Activated CD4-positive, alpha-beta T cell treated with anti-CD3 and anti-CD28 coated beads for 1 hour (primary cell): ENCODE data around the gene VSTM5.
"Not testable (repeated sequence)": the region's sequence is repeated elsewhere in the genome, so short reads cannot be mapped to it uniquely, and the experiment has no call there.

Experiments used
- DNase-seq: peaks from one replicate; pipeline ENCODE4 v3.0.0-alpha.2; 2020

Gene VSTM5, protein sequence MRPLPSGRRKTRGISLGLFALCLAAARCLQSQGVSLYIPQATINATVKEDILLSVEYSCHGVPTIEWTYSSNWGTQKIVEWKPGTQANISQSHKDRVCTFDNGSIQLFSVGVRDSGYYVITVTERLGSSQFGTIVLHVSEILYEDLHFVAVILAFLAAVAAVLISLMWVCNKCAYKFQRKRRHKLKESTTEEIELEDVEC

DNA sequence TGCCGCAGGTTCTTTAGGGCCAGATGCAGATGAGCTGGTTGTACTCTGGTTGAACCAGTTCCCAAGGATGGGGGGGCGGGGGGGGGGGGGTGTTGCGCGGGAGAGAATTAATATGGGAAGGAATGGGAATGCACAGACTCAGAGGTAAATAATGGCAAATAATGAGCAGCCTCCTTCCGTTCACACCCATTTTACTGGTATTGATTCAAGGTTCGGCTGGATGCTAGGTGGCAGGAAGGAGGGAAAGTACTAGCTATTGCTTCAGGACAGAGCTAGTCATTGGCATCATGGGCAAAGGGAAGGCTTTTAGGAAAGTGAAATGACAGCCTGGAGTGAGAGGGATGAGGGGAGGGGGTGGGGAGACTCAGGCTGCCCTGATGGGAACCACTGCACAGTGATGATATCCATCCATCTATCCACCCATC is at the start of gene VSTM5:
TSS of gene VSTM5 (minus strand) at position 25 of the 425 bp plus-strand sequence. CDS start 116 bp downstream, outside the sequence.
- no peak for DNase-seq

DNA sequence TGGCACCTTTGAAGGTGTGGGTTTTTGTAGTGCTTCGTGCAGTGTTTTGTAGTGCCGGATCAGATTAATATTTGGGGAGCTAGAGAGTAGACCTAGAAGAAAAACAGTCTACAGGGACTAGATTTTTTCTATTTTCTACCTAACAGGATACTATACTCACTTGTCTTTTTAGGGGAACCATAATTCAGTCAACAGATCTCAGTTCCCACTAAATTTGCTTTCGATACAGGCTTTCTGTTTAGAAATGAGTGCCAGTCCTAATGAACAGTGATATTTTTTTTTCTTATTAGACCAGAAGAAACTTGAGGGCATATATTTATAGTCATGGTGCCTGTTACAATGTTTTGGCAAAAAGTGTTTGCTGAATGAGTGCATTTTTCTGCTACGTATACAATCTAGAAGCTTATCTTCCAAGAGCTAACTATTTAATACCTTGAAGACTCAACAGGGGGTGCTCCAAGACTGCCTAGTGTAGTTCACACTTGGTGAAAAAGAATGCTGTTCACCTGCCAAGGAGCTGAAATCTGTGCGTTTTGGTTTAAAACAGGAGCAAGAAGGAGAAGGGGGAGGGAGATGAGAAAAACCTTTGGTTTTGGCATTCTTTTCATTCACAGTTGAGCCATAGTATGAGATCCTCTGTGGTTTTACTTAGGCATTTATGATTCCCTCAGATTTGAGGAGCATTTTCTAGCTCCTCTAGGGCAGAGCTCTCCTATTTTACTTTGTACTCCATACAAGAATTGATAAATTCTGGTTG is 44.9 kb upstream of the VSTM5 start:
- DNase-seq, result no peak

DNA sequence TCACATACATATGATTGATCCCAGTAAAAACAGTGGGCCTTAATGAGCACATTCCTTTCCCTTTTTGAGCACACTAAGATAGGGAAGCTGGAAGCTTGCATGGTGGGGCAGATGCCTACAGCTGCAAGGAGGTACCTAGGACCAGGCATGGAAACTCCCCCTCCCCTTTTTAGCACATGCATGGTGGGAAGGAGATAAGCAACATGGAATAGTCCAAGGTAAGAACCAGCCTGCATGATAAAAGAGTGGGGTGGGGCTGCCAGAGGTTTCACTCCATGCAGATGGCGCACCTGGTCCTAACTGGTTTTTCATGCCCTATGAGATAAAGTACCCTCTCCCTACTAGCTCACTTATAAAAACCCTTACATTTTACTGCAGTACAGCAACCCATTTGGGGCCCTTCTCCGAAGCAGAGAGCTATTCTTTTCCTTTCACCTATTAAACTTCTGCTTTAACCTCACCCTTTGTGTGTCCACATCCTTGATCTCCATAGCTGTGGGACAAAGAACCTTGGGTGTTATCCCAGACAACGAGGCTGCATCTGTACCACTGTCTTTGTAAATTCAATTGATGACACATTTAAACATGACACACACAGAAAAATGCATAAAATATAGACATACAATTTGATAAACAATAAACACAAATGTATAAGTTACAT is 40.1 kb upstream of the VSTM5 start:
- DNase-seq, result no peak

DNA sequence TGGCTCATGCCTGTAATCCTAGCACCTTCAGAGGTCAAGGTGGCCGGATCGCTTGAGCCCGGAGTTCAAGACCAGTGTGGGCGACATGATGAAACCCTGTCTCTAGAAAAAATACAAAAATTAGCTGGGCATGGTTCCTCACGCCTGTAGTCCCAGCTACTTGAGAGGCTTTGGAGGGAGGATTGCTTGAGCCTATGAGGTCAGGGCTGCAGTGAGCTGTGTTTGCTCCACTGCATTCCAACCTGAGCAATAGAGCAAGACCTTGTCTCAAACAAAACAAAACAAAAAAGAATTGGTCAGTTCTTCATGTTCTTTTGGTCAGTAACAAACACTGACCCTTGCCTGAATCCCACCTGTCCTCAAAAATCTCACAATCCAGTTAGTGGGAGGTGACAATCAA is 36.7 kb upstream of the VSTM5 start:
- no peak for DNase-seq

DNA sequence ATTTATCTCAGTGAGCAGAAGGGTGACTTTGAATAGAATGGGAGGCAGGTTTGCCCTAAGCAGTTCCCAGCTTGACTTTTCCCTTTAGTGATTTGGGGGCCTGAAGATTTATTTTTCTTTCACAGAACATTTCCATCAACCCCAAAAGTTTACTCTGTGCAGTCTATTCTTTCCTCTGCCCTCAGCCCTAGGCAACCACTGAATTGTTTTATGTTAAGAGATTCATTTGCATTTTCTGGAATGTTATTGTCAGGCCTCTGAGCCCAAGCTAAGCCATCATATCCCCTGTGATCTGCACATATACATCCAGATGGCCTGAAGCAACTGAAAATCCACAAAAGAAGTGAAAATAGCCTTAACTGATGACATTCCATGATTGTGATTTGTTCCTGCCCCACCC is 28.7 kb upstream of the VSTM5 start:
- DNase-seq, result not testable (repeated sequence)

DNA sequence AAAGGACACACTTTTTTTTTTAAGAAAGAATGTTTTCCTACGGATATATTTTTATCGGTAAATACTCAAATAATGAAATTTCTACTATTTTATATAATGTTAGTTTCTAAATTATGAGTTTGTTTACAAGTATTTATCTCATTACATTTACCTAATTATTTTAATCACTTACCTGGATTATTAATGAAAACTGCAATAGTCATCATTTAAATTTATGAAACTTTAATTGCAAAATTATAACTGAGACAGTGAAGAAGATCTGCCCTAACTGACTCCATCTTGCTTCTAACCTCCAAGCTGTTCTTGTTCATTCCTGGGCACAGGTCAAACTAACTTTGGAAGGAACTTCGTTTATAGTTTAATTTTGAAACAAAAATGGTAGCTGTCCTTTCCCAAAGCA is 25.2 kb upstream of the VSTM5 start:
- no peak for DNase-seq

DNA sequence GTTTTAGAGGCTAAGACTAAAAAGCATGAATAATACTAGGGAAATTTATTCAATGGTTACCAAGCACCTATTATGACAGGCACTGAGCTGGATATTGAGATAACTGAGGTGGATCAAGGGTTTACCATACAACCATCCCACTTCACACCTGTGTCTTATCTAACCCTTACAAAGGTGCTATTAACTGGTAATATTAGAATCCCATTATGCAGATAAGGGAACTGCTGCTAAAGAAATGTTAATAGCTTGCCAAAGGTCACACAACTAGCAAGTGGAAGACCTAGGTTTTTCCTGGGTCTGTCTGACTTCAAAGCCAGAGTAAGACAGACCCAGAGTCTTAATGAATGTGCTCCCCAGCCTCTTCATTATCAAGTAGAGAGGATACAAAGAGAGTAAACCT is 21.1 kb upstream of the VSTM5 start:
- no peak for DNase-seq

DNA sequence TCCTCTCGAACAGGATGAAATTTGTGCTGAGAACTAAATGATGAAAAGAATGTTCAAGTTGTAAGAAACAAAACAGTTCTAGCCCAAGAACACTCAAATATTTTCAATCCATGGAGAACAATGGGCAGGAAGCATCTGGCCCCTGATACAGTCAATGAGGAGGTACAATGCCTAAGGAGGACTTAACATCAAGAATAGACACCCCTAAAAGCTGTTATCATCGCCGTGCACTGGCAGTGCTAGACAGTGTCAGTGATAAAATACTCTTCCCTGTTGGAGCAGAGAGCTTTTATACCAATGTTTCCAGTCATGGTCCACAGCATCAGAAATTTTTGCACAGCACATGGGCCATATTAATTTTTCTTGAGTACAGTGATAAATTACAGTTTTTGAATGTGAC is 20.2 kb upstream of the VSTM5 start:
- no peak for DNase-seq

DNA sequence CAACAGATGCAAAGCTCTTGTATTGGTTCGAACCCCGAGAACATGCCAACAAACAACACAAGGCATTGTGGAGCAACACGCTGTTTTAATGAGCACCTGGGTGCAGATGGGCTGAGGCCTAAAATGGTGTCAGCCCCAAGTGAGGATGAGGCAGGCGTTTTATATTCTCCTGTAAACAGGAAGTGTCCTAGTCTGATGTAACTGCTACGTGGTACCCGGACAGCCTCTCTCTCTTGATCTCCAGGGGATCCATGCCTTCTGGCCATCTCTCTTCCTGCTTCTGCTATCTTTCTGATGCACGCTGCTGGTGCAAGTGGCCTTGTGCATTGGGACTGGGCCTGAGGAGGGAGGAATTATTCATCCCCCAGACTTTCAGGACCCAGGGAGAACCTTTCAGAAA is 19.4 kb upstream of the VSTM5 start:
- DNase-seq, result no peak

DNA sequence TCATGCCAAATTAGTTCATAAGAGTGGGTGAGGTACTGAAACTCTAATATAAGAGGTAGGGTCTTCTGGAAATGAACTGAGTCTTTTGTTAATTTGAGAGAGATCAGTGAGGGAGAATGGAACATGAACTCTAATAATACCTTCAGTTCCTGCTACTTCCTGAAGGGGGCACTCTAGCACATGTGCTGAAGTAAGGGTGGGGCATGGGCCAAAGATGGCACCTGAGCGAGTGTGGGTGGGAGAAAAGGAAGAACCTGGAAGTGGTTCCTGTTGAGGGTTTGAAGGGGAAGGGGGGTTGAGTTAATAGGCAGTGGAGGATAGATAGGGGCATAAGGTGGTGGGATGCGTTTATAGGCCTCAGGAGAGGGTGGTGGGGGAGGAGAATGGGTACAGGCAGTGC is 18.0 kb upstream of the VSTM5 start:
- DNase-seq, result not testable (repeated sequence)

DNA sequence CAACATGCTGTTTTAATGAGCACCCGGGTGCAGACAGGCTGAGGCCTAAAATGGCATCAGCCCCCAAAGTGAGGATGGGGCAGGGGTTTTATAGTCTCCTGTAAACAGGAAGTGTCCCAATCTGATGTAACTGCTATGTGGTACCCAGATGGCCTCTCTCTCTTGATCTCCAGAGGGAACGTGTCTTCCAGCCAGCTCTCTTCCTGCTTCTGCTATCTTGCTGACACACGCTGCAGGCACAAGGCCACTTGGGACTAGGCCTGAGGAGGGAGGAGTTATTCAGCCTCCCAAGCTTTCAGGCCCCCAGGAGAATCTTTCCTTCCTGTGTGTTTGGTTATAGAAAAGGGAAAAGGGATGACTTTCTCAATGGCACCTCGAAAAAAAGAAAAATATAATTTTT is 11.4 kb upstream of the VSTM5 start:
- no peak for DNase-seq

DNA sequence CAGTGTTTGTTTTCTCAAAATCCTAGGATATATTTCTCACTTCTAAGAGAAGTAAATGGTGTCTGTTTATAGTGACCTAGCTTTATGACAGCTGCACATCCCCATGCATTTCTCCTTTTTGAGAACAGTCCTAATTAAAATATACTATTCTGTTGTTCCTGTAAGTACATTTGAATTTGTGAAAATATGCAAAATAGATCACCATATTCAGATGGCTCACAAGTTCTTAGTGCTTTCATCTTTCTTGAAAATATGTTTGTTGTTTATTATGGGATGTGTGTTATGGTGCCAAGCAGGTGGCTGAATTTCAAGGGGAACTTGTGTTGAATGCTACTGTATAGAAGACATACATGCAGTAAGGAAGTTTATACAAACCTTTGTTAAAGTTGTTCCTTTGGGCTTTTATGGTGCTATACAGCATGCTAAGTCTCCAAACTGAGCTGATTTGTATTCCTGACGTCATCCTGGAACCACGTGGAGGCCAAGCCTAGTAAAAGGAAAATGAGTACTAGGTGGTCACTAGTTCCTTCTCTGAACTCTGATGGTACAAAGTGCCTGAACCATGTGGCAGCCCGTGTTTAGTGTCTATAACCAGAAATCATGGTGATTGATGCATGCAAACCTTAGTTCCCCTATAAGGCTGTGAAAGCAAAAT is 7.8 kb upstream of the VSTM5 start:
- no peak for DNase-seq

DNA sequence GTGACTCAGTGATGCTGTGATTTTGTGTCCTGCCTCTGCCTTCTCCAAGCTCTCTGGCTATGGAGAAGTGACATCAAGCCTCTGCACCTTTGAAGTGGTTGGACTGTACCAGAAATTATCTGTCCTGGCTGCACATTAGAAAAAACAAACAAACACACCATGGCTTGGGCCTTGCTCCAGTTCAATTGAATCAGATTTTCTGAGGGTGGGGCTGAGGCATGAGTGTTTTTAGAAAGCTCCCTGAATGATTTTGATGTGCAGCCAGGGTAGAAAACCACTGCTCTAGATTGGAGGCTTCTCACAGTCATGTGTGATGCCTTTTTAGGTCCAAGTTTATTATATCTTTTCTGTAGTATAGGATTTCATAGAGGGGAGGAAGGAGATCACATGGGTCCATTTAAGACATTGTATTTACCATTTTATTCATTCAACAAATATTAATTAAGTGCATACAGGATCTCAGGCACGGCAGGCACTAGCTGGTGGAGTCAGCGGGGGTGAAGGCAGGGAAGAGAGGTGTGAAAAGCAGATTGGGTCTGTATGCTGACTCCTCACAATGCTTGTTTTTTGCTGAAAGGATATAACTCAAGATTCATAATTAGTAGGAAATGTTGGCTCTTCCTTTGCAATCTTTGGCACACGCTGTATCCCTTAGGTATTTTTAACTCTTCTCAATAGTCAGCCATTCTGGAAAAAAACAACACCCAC is 7.1 kb upstream of the VSTM5 start:
- DNase-seq, result no peak

DNA sequence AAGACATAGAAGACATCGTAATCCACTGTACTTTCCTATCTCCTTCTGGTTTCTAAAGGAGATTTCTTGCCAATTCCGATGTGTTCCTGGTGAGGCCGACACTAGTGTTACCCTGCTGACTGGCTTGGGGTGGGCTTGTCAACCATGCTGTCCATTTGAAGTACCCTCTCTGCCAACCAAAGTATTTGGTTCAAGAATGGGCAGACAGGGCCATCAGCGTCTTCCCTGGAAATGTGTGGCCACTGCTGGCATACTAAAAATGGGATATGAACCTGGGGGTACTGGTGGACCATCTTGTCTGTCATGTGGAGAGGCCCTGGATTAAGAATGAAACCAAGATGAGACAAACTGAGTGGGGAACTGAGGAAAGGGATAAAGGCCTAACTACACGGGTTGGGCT is 1.8 kb upstream of the VSTM5 start:
- DNase-seq, result no peak

DNA sequence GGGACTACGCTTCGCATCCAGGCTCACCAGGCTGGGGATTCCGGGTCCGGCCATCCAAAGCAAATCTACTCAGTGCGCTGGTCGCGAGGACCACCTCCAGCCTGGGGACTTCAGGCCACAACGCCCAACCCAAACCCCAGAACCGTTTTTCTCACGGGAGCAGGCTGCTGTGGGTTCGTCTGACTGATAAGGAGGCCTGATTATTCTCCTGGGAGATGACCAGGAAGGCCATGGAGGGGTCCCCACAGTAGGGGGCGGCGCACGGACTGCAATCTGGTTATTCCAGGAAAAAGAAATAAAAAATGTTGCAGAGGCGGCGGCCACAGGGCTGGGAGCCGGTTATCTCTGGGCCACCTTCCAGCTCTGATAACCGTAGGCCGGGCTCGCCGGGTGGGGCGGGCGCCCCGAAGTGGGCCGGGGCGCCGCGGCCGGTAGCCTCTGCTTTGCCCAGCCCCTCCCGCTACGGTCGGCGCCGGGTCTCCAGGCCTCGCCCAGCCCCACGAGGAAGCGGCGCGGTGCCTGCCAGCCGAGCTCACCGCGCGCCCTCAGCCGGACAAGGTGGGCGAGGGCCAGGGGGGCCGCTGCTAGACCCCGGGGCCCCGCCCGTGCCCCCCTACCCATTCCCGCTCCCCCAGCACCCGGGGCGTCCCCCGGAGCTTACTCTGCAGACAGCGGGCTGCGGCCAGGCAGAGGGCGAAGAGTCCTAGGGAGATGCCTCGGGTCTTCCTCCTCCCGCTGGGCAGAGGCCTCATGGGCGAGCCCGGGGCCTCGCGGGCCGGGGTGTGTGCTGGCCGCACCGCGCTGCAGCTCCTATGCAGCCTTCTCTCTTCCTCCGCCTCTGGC is 446 bp downstream of the VSTM5 start:
- no peak for DNase-seq

DNA sequence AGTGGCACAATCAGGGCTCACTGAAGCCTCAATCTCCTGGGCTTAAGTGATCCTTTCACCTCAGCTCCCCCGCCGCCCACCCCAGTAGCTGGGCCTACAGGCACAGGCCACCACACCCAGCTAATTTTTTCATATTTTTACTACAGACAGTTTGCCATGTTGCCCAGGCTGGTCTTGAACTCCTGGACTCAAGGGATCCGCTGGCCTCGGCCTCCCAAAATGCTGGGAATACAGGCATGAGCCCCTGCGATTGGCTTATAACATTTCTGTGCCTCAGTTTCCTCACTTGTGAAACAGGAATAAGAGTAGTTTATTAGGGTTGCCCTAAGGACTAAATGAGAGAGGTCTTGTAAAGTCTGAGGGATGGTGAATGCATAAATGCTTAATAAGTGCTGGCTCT is 1.2 kb downstream of the VSTM5 start:
- no peak for DNase-seq

DNA sequence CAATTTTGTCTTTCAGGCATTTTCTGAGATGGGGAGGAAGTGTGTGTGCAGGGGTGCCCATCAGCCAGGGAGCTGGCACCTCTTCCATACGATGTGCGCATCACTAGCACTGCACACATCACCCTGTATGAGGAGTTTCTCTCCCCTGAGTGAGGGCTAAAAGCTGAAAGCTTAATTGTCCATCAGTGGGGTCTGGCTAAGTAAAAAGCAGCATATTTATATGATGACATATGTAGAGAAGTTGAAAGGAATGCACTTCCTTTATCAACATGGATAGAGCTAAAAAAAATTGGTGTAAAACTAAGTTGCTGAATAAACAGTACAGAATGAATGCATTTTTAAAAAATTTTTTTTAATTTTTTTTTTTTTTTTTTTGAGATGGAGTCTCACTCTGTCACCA is 4.0 kb downstream of the VSTM5 start:
- no peak for DNase-seq

DNA sequence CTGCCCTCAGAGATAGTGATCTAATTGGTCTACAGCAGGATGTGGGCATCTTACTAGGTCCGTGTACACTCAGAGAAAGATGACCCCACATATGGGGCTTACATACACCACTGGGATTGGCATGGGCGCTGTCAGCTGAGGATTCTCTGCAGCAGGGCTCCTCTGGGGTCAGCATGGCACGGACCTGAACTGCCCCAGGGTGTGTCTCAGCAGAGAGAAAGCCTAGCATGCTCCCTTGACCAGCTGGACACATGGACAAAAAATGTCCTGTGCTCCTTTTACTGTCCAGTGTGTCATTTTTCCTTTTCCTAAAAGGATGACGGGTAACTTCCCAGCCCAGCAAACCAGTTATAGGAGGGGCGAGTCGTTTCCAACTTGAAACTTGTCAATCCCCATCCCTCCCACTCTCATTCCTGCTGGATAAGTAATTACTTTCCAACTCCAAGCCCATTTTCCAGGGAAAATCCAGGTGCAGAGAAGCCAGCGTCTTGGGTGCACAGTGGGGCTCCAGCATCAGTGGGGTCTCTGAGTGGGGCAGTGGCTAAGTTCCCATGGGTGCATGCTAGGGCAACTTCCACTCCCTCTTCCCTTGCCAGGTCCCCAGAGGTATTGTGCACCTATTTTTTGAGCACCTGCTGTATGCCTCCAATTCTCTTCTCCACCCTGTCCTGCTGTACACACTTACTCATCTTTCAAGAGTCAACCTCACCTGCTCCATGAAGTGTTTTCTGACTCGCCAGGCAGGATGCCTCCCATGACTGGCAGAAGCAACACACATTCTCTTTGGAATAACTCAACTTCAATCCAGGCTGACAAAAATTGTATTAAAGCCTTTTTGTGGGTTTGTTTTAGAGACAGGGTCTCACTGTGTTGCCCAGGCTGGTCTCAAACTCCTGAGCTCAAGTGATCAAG is 5.0 kb downstream of the VSTM5 start:
- no peak for DNase-seq

DNA sequence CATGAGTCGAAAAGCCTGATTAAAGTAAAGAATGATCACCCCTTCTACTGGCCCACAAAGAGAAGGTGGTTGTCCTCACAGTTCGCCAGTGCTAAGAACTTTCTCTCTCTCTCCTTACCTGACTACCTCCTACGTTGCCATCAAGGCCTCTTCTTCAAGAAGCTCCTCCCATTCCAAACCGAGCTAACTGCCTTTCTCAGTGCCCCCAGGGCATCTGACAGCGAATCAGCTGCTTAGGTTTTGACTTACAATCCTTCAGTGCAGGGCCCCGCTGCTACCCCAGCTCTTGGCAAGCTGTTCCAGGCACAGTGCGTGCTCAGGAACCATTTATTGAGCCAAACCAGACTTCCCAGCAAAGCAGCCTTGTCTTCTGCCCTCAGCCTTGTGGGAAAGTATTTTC is 5.8 kb downstream of the VSTM5 start:
- DNase-seq, result no peak

DNA sequence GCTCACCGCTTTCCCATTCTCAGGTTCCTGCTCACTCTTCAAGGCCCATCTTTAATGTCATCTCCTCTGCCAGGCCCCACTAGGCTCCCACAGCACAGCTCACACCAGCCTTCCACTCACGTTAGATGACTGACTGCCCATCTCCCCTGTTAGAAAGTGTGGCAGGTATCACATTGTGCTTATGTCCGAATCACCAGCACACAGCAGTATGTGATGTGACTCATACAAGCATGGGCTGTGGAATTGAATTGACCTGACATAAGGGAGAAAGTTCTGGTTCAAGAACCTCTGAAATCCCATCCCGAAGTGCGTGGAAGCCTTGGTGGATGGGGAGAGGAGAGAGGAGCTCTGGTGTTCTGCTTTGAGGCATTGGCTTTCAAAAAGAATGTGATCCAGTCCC is 6.5 kb downstream of the VSTM5 start:
- no peak for DNase-seq

DNA sequence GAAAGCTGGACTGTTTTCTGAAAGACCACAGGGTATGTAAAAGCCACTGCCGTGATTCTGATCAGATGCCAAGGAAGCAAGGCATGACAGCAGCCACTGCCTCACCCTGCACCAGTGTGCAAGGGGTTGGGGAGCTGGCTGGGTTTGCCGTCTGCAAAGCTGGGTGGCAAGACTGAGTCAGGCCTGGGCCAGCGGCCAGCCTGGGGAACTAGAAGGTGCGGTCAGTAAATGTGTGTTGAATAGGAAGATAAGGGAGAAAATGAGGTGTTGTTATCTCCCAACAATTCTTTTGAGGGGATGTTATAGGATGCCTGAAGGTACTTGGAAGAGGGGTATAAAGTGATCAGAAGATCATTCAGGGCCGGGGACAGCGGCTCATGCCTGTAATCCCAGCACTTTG is 8.0 kb downstream of the VSTM5 start:
- no peak for DNase-seq
